OCI-M2 (cell line): ENCODE data around the gene BCL7A.
"Not testable (repeated sequence)": the region's sequence is repeated elsewhere in the genome, so short reads cannot be mapped to it uniquely, and the experiment has no call there.

ENCODE experiments used
- DNase-seq: peaks from one replicate; lab custom pipeline; 2025; ENCODE audit not compliant: unreplicated experiment; lab: John Stamatoyannopoulos, UW

The BCL7A gene

GRCh38 chr12:122093098-122093883, 71.6 kb downstream of the BCL7A start:
- no peak for DNase-seq

GRCh38 chr12:122094137-122094734, 72.6 kb downstream of the BCL7A start:
- no peak for DNase-seq

- no peak for DNase-seq
Measured at GRCh38 chr12:122094735-122095631, 73.3 kb downstream of the BCL7A start.

GRCh38 chr12:122096014-122096413, 74.3 kb downstream of the BCL7A start:
- no peak for DNase-seq

- DNase-seq, result no peak
Measured at GRCh38 chr12:122096591-122097149, 75.0 kb downstream of the BCL7A start.

- no peak for DNase-seq
Measured at GRCh38 chr12:122097584-122097926, 75.9 kb downstream of the BCL7A start.

GRCh38 chr12:122097927-122098756, 76.5 kb downstream of the BCL7A start:
- DNase-seq, result peak; percentile 64

GRCh38 chr12:122099280-122099749, 77.6 kb downstream of the BCL7A start:
- DNase-seq, result no peak

GRCh38 chr12:122099856-122100255, 78.2 kb downstream of the BCL7A start:
- DNase-seq, result no peak

GRCh38 chr12:122100568-122100967, 78.9 kb downstream of the BCL7A start:
- DNase-seq, result no peak

GRCh38 chr12:122102331-122102730, 80.6 kb downstream of the BCL7A start:
- no peak for DNase-seq

- no peak for DNase-seq
Measured at GRCh38 chr12:122104844-122105243, 83.2 kb downstream of the BCL7A start.

GRCh38 chr12:122105496-122105895, 83.8 kb downstream of the BCL7A start:
- not testable (repeated sequence) for DNase-seq

GRCh38 chr12:122106843-122107242, 85.2 kb downstream of the BCL7A start:
- no peak for DNase-seq

GRCh38 chr12:122107261-122107660, 85.6 kb downstream of the BCL7A start:
- no peak for DNase-seq

- DNase-seq, result no peak
Measured at GRCh38 chr12:122111089-122111641, 89.5 kb downstream of the BCL7A start.
